ENCODE data around the gene PTCHD4.
A peak's percentile ranks its signal among the peaks of the same experiment; 100 is the strongest.

PTCHD4 gene

DNA sequence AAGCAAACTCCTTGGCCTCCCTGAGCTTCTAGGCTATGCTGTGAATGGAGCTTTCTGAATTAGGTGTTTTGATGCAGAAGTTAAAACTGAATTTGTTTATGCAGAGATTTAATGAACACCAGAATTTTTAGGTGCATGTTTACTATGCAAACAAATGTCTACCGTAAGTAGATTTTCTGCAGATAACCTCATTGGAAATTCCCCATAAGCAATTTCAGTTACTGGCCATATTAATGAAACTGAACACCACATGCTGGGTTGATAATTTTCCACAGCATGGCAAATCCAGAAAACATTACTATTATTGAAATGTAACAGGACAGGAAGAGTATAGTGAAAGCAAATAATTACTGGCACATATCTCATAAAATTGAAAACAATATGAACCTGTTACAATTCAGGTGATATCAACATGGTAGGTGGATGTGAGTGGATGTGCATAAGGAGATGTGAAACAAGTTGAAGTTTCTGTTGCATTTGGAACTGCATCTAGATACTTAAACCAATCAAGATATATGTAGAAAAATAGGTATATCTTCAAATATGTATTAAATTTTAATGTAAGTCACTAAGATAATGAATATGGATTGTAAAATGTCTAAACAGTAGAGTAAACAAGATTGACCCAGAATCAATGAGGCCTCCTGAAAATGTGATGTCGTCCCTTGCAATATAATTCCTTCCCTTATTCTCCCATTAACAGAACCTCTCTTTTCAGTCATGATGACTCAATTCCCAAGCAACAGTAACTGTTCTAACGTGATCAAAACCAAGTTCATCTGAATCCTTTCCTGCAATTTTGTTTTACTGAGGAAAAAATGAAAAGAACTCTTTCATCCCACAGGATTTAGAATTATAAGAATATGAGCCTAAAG is 11.0 kb downstream of the PTCHD4 start:
- no peak for DNase-seq

DNA sequence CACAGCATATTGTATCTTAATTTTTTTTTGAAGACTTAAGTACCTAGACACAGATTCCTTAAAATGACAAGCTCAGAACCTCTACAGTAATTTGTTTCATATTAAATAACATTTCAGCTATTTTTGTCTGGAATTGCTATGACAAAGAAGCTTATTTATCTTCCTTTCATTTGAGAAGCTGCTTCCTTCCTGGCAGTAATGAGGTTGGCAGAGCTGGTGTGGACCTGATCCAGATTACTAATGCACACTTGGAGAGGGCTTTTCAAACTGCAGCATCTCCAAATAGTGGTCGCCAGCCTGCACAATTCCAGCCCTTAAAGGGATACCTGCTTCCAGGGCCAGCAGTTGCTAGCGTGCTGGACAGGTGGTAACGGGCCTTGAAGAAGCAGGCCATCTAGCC is 12.1 kb downstream of the PTCHD4 start:
- DNase-seq = no peak

DNA sequence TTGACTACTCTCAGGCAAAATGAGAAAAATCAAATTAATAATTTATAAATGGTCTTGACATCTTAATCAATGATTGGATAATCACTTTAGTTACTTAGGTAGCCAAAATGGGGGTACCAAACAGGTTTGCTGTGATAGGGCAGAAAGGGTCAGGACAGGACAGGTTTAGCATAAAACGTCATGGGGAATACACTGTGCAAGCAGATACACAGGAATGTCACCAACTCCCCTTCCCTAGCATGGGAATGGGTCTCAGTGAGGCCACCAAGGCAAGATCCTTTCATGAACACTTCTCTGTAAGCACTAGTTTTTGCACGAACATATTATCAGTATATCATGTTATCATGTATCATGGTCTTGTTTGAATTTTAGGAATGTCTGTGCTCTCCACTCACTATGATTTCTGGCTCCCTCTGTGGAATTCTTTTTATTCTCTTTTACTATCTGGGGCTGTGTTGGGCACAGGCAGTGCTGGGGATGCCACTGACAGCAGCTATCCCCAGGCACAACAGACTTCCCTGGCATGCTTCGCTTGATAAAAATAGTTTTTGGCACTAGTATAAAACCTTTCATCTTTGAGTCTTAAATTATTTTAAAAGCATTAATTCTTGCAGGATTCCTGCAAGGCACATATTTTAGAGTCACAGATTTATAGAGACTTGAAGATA is 18.3 kb downstream of the PTCHD4 start:
- no peak for DNase-seq

DNA sequence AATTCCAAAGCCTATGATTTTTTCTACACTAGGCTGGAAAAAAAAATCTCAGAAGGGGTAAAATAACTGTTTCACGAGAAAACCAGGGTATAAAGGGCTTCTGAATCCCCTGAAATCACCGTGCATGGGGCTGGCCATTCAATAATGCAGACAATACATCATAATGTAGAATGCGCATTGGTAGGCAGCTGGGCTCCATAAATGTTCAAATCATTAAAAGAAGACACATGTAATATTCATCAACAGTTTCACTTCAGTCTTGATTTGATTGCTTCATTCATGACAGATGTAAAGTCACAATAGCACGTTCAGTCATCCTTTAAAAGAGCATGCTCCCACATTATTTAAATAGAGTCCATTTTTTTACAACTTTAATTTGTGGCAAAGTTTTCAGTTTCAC is 20.5 kb downstream of the PTCHD4 start:
- no peak for DNase-seq

DNA sequence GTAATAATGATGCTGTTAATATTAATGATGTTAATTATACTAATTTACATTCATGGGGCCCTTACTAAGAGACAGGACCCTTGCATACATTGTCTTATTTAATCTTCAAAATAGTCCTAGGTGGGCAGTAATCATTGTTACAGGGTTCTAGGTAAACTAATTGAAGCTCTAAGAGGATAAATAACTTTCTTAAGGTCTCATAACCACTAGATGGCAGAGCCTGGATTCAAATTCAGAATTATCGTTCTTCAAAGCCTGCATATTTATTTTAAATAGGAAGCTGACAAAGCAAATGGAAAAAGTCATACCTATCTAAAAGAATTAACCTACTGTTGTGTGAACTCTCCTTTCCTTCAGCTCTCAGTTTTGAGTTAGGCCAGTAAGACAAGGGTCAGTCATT is 23.5 kb downstream of the PTCHD4 start:
- DNase-seq = no peak

DNA sequence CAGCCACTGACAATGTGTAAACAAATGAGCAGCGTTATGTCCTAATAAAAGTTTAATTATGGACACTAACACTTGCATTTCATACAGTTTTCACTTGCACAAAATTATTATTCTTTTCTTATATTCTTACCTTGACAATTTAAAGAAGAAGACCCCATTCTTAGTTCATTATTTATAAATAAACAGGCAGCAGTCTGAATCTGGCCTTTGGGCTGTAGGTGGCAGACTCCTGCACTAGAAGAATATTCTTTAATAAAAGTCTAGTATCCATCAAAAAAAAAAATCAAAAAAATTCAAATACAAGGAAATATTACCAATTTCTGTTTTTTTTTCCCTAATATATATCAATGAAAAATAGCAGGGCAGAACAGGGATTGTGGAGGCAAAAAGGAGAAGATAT is 24.8 kb downstream of the PTCHD4 start:
- DNase-seq = no peak

DNA sequence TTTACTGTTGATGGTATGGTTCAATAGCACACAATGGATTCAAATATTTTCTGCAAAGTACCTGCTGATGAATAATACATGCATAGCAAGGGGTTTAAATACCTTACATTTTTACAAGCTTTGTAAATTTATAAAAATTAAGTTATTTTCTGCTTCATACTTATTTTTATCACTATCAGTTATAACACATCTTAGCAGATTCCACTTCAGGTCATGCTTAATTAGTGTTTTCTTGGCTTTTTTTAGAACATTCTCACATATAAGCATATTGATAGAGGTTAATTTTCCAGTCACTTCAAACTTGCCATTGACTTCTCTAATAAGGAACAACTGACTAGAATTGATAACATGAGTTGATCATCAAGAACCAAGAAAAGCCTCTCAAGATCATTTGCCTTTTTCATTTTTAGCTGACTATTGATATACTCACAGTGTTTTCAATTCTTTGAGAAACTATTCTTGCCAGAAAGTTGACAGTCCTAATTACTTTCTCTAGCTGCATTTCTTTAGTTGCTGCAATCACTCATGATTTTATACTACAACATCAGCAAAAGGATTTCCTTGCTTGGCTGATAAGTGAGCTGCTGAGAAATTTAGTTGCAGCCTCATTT is 25.8 kb downstream of the PTCHD4 start:
- no peak for DNase-seq

DNA sequence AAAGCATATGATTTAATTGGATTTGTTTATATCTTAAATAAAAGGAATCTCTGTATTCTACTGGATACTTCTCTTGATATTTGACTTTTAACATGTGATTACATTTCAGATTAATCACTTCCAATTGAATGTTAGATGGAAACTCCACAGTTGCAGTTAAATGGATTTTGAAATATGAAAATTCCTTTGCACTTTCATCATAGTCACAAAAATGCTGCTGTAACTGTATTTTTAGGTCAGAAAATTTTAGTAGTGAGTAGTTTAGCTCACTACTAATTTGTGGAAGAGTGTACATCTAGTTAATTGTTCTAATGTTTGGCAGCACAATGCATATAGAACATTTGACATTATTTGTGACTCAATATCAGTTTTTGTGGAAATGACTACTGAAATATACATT is 26.8 kb downstream of the PTCHD4 start:
- DNase-seq = no peak

DNA sequence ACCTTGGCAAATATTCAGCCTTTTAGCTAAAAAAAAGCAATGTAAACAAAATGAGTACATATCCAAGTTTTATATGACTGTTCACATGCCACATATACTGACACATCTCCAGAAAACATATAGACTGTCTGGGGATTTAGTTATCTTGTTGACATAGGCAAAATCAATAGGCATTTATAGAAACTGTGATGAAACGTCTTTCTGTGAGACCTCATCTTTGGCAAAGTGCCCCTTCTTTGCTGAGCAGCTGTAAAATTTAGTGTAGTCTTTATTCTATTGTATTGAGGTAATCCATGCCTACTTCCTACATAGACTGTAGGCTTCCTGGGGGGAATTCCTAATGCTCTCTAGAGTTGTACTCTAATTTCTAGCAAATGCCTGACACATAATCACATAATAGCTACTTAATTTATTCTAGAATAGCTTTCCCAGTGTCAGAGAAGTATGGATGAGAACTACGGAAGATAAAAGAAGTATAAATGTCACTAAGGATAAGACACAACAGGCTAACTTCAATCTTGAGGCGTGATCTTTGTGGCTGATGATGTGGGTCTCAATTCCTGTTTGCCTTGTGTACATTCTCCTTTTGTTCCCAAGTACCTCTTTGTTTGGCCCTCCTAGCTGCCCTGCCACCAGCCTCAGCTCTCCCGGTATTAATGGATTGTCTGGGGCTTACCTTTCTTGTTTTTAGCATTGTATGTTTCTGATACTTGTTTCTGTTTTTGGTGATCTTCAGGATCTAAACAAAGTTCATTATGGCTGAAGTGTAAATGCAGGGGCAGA is 30.6 kb downstream of the PTCHD4 start:
- peak; percentile 23 to 36 for DNase-seq

DNA sequence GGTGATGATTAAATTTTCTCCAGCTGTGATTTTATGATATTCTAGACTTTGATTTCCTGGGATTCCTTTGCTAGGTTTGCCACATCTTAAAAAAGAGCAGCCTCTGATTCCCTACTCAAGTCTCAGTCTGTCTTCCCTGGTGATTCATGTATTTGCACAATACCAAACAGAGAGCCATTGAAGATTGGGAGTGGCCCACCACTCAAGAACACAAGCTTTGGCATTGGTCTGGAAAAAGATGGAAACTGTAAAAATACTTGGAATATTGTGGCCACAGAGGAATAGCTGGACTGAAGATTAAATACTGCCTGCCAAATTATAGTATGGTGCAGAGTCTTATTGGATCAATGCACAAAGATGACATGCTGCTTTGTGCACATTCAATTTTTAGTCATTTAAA is 32.9 kb downstream of the PTCHD4 start:
- no peak for DNase-seq

DNA sequence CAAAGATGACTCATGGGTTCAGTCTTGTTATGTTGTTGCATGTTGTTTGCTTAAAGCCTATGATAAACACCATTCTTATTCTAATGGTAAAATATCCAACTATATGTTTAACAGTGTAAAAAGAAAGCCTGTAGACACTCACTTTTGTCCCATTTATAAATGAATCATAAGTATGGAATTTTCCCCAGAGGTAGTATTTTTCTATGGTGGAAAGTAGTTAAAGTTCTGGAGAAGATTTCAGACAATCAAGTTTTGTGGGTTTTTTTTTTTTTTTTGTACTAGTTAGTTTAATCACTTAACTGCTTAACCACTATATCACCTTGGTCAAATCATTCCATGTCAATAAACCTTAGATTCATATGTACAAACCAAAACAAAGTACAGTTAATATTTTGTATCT is 35.8 kb downstream of the PTCHD4 start:
- no peak for DNase-seq

DNA sequence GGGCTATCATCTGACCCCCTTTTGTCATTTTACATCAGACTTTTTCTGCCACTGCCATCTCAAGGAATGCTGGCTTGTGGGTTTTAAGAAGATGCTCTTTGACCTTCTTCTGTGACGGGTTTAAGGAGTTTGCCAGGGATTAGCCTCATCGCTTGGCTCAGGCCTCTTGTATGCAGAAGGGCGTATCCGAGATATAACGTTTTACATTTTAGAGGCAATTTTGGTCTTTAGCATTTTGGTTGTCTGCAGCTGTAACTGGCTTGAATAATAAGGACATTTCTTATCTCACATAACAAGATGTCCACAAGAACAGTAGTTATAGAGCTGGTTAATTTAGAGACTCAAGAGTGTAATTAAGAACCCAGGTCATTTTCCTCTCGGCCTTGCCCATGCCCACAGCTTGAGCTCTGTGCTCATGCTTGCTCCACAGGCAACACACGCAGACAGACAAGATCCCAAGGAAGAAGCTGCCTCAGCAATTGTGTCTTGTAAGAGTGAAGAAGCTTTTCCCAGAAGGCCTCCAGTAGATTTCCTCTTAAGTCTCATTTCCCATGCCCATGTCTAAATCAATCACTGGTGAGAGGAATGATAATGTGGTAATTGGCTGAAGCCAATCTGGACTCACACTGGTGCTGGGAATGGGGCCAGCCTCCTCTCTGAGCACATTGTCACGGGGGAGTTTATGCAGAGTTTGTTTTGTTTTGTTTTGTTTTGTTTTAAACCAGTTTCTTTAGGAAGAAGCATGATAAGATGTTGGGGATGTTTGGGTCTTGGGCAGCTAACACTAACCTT is 36.8 kb downstream of the PTCHD4 start:
- no peak for DNase-seq

DNA sequence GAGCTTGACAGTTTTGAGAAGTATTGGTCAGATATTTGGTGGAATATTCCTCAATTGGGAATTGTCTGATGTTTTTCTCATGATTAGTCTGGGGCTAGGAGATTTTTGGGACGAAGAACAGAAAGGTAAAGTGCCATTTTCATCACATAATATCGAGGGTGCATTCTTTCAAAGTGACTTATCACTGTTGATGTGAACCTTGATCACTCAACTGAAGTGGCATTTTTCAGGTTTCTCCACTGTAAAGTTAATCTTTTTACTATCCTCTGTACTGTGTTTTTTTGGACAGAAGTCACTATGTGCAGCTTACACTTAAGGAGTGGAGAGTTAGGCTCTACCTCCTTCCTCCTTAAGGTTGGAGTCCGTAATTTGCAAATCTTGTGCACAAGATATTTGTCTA is 39.2 kb downstream of the PTCHD4 start:
- no peak for DNase-seq

DNA sequence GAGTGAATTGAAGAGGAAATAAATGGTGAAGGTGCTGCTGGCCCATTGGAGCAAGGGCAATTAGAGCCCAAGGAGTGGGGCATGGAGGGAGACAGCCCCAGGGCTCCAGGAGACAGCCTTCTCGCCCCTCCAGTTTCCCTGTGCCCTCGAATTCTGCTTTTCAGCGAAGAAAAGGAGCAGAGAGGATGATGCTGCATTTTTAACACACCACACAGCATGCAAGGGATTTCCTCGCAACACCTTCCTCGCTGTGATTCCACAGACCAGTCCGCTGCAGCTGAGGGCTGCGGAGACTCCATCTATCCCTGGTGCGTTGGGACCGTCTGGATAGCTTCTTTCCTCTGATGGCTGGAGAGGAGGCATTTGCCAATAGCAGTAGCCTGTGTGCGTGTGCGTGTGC is 41.7 kb downstream of the PTCHD4 start:
- DNase-seq = no peak

DNA sequence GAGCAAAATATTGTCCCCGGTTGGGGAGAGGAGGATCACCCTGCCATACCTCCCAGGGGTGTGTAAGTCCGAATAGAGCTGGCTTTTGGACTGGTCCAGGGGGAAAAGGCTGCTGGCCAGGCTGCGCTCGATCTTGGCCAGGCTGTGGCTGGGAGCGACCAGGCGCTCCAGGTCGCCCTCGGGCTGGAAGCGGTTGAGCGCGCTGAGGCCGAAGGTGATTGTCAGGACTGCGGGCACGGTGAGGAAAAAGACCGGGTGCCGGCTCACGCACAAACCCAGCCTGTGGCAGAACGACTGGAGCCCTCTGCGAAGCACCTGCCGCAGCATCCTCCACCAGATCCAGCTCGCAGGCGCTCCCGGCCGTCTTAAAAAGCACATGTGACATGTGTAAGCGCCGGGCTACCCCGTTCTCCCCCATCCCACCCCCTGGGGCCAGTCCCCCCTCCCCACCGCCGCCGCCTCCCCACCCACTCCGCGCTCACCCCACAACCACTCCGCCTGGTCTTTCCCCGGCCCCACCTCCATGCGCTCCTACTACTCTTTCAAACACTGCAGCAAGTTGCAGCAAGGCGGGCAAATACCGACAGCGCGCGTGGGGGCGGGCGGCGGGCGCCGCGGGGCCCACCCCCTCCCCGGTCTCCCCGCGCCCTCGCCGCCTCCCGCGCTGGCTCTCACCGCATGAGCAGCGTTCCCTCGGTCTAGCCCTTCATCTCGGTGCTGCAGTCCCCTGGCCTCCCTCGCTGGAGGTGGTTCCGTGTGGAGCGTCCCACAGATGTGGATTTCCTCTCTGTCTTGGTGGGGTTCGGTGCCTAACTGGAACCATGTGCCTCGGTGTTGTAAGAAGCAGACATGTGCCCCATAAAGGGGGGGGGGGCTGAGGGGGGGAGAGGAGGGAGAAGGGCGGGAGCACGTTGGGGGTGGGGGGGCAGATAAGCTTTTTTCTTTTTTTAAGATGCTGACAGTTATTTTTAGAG is 42.4 kb downstream of the PTCHD4 start:
- no peak for DNase-seq

DNA sequence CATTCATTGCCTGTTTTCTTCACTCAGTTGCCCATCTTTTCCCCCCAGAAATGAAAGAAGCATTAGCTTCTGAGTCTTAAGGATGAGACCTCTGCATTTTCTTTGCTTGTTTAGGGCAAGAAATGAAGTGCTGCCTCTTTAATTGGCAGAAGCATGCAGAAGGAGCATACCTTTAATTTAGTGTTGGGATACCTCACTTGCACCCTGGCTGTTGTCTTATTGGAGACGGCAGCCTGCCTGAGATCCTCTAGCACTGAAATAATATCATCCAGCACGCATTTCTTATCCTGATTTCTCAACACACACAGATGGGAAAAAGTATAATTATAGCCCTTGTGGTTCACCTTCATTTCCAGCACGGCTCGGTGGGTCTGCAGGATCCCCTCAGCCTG is 43.1 kb downstream of the PTCHD4 start:
- DNase-seq = no peak

DNA sequence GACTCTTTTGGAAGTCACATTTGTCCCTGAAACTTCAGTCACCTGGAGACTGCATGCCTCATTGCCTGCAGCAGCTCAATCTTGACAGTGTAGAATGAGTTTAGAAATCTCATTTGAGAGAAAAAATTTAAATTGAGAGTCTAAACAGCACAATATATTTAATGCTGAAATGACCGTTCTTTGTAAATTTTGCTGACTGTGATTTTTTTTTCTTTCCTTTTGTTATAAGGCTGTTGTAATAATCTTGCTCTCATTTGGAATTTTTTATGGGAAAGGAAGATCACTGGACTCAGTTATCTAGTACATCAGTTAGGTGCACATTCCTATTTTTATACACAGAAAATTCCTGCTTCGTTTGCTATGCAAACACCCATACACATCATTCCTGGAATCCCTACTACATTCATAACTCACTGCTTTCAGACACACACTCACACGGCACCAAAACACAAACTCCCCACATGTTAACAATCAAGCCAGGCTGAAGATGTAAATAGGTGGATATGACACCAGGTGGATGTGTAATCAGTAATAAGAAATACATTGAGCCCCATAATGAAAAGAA is 43.8 kb downstream of the PTCHD4 start:
- no peak for DNase-seq

DNA sequence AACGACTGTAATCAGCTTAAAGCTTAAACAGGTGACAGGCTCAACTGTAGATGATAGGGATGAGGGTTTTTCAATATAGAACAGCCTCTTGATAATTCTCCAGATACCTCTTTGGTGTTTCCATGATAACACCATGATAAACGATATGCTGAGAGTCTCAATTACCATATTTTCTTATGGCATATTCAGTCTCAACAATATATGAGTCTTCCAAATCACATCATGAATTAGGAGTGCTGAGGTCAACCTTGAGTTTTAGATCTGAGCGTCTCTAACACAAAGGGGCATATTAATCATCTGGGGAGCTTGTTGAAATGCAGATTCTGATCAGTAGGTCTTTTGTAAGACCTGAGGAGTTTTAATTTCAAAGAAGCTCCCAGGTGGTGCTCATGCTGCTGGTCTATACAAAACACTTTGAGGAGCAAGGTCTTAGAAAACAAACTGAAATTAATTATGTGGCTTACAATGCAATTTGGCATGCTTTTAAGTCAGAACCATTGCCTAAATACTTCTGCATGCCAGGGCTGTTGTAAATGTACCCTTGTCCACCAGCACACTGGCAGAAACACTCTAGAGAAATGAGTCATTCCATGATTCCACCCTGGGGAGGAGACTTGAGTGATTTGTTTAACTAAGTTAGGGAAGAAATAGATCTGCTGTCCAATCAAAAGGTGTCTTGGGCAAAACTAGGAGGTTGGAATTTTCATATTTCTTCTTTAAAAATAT is 49.6 kb downstream of the PTCHD4 start:
- DNase-seq = no peak

Measured in NCI-H1930 (cell line).